ENCODE data around the gene SERINC2. TPM values are rescaled to one million over a fixed set of nuclear protein-coding genes. Genes with fewer than 3 reads are reported as not detected.
"Not testable (repeated sequence)": the region's sequence is repeated elsewhere in the genome, so short reads cannot be mapped to it uniquely, and the experiment has no call there.

The SERINC2 gene
- total RNA-seq, 2 experiments from 2014 or later, result 0.32 TPM; not detected in 1

DNA sequence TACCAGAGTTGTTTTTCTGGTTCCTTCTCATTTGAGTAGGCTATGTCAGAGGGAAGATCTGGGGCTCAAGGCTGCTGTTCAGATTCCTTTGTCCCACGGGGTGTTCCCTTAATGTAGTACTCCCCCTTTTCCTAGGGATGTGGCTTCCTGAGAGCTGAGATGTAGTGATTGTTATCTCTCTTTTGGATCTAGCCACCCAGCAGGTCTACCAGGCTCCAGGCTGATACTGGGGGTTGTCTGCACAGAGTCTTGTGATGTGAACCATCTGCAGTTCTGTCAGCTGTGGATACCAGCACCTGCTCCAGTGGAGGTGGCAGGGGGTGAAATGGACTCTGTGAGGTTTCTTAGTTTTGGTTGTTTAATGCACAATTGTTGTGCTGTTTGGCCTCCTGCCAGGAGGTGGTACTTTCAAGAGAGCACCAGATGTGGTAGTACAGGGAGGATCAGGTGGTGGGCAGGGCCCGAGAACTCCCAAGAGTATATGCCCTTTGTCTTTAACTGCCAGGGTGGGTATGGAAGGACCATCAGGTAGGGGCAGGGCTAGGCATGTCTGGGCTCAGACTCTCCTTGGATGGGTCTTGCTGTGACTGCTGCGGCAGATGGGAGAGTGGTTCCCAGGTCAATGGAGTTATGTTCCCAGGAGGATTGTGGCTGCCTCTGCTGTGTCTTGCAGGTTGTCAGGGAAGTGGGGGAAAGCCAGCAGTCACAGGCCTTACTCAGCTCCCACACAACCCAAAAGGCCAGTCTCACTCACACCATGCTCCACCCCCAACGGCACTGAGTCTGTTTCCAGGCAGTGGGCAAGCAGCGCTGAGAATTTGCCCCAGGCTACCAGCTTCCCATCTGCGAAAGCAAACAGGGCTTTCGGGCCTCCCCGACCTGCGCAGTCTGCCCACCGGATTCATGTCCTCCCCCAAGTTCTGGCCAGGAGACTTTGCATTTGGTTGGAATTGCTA, 64.2 kb downstream of the SERINC2 start:
- CTCF ChIA-PET, result interaction anchor here (1.5 kb wide), 1 partner anchor 73 kb away, joined by 3 read pairs; no protein-coding TSS in a partner anchor
- Mint-ChIP-seq H3K27ac (no peak overlapping the region), H3K4me1 (no peaks in the 10 kb centered on the region), H3K9me3 (ENCODE audit: low read depth) (peaks cover 1% of the 10 kb centered on the region), H3K36me3 (no peaks in the 10 kb centered on the region), H3K27me3 (peaks cover 32% of the 10 kb centered on the region), H3K4me3 (no peak overlapping the region)
- DNase-seq, result no peak
- no peak for ATAC-seq

DNA sequence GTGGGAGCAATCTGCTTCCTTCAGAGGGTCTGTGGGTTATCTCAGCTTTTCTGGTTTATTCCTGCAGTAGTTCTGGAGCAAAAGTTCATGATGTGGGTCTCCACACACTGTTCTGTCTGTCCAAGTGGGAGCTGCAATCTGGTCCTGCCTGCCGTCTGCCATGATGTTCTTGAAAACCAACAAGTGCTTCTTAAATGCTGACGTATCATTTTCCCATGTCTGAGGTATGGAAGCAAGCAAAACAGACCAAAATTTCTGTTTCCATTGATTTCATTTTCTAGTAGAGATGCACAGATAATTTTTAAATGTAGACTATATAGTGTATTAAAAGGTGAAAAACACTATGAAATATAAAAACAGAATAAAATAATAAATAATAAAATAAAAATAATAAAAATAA, 65.2 kb downstream of the SERINC2 start:
- no peak overlapping the region for H3K27ac Mint-ChIP-seq
- CTCF ChIA-PET, result no interaction called here
- DNase-seq (no peak), ATAC-seq (no peak)
- H3K36me3 Mint-ChIP-seq, result no peaks in the 10 kb centered on the region
- H3K4me3 Mint-ChIP-seq, result no peak overlapping the region
- H3K27me3 Mint-ChIP-seq, result peaks cover 30% of the 10 kb centered on the region
- H3K9me3 Mint-ChIP-seq (ENCODE audit: low read depth), result no peaks in the 10 kb centered on the region
- H3K4me1 Mint-ChIP-seq, result no peaks in the 10 kb centered on the region

DNA sequence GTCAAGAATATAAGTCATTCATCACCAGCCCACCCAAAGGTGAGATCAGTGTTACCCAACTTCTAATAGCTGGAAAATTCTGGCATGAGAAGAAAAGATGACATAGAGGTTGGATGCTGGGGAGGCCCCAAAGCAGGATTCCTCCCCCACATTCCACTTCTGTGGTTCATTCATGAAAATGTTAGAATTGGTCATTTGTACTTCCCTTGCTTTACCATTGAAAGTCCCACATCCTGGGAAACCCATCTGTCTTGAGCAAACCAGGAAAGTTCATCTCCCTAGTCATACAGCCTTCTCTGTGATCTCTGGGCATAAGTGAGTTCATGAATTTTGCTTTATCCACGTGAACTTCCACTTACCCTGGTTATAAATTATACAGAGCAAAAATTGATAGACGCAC, 66.8 kb downstream of the SERINC2 start:
- Mint-ChIP-seq H3K27me3 (peaks cover 23% of the 10 kb centered on the region), H3K4me3 (no peak overlapping the region)
- DNase-seq, result no peak

DNA sequence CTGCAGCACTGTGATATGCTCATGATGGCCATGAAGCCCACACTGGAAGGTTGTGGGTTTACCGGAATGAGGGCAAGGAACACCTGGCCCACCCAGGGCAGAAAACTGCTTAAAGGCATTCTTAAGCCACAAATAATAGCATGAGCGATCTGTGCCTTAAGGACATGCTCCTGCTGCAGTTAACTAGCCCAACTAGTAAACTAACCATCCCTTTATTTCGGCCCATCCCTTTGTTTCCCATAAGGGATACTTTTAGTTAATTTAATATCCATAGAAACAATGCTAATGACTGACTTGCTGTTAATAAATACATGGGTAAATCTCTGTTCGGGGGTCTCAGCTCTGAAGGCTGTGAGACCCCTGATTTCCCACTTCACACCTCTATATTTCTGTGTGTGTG, 67.4 kb downstream of the SERINC2 start:
- H3K4me3 Mint-ChIP-seq; H3K9me3 Mint-ChIP-seq (ENCODE audit: low read depth); DNase-seq; CTCF ChIA-PET; H3K27ac Mint-ChIP-seq; H3K36me3 Mint-ChIP-seq; H3K4me1 Mint-ChIP-seq; ATAC-seq: not testable (repeated sequence)
- H3K27me3 Mint-ChIP-seq, result peaks cover 17% of the 10 kb centered on the region

More for the DNA sequence above, 66.8 kb downstream of the SERINC2 start:
- Mint-ChIP-seq H3K4me1 (no peaks in the 10 kb centered on the region), H3K9me3 (ENCODE audit: low read depth) (no peaks in the 10 kb centered on the region), H3K27ac (no peak overlapping the region), H3K36me3 (no peaks in the 10 kb centered on the region)
- CTCF ChIA-PET, result no interaction called here
- ATAC-seq, result no peak

DNA sequence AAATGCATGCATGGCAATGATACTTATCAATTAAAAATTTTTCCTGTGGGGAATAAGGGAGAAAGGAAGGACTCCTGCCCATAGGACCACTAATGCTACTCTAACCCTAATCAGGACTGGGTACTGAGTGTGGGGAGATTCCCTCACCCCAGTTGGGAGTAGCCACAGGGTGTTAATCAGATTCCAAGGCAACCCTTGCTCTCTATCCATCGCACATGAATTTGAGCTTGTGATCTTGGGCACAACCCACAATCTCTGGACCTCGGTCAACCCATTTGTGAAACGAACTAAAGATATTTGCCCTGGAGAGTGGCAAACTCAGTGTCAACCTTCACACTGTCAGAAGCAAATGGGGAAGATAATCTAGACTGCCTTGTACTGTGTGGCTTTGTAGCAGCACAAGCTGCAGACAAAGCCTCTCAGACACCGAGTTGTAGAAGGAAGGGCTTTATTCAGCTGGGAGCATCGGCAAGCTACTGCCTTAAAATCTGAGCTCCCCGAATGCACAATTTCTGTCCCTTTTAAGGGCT, 69.5 kb downstream of the SERINC2 start:
- H3K27ac Mint-ChIP-seq, result no peak overlapping the region
- CTCF ChIA-PET, result no interaction called here
- H3K4me3 Mint-ChIP-seq, result no peak overlapping the region
- H3K36me3 Mint-ChIP-seq, result peaks cover 1% of the 10 kb centered on the region
- ATAC-seq (no peak), DNase-seq (no peak)
- H3K4me1 Mint-ChIP-seq, result peaks cover 6% of the 10 kb centered on the region
- peaks cover 2% of the 10 kb centered on the region for H3K9me3 Mint-ChIP-seq (ENCODE audit: low read depth)
- peaks cover 2% of the 10 kb centered on the region for H3K27me3 Mint-ChIP-seq

DNA sequence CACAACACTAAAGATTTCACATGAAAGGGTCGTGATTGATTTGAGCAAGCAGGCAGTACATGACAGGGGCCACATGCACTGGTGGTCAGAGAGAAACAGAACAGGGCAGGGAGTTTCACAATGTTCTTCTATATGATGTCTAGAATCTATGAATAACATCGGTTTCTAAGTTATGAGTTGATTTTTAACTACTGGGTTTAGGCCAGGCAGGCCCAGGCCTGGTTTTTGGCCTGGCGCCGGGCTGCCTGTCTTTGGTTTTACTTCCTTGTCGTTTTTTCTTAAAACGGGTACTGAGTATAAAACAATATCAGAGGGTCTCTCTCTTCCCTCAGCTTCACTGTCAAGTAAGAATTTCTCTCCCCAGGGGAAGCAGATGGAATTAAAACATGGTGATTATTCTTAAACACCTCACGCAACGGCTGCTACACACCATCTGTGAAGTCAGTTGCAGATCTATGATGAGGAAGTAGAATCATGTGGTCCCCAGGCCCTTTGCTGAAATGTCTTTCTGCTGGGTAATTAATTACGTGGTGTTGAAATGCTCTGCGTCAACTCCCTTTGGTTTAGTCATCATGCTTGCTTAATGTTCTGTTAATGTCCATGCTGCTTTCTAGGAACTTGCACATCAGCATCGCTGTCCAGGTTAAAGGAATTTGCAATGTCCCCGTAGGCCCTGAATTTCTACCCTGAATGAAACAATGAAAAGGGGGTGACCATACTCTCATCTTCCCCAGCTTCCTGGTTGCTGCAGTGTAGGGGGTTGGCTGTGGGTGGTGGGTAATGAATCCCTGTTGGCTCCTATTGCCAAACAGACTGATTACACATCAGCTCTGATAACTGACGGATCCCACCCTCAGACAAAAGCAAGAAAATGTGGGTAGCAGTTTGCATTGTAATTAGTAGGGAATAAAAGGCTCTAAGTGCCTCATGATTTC, 70.3 kb downstream of the SERINC2 start:
- Mint-ChIP-seq H3K27me3 (no peaks in the 10 kb centered on the region), H3K9me3 (ENCODE audit: low read depth) (peaks cover 2% of the 10 kb centered on the region), H3K36me3 (peaks cover 1% of the 10 kb centered on the region), H3K27ac (no peak overlapping the region), H3K4me3 (no peak overlapping the region), H3K4me1 (peaks cover 9% of the 10 kb centered on the region)
- DNase-seq, result no peak
- no peak for ATAC-seq
- CTCF ChIA-PET, result no interaction called here

Other genes with a start within 250 kb of the SERINC2 start
- under 1 TPM; 0.26 to 0.79 TPM for gene NKAIN1, start 173.3 kb upstream of the SERINC2 start, total RNA-seq
- 100 to 1,000 TPM in 1 of 2 experiments, 10 to 100 TPM in 1; 98.6 to 112 TPM for gene SNRNP40, start 116.4 kb upstream of the SERINC2 start, total RNA-seq
- 10 to 100 TPM; 23.7 to 24.0 TPM for gene ZCCHC17, start 116.2 kb upstream of the SERINC2 start, total RNA-seq
- not detected for gene FABP3, start 40.1 kb upstream of the SERINC2 start, total RNA-seq
- not detected for gene TINAGL1, start 163.3 kb downstream of the SERINC2 start, total RNA-seq
- gene HCRTR1, start 204.5 kb downstream of the SERINC2 start, total RNA-seq, result not detected
- gene PEF1, start 231.7 kb downstream of the SERINC2 start, total RNA-seq, result 10 to 100 TPM; 45.9 to 47.1 TPM